ENCODE results near the gene MAB21L1. TPM values are rescaled to one million over a fixed set of nuclear protein-coding genes. Genes with fewer than 3 reads are reported as not detected.

MAB21L1 gene
- total and polyA plus RNA-seq, 2 experiments from 2014 or later = 0.78 TPM; not detected in 1

- no peak for TF ChIP-seq ZNF462 (CRISPR knock-in tag; IDR thresholded peaks at IDR 0.05)
- TF ChIP-seq EZH2 (IDR thresholded peaks at IDR 0.05; ENCODE audit: low read depth, unreplicated experiment) = no peak
- TF ChIP-seq JUNB (IDR thresholded peaks at IDR 0.05; ENCODE audit: unreplicated experiment) = no peak
- TF ChIP-seq CREB1 (CRISPR knock-in tag; IDR thresholded peaks at IDR 0.05; ENCODE audit: low read depth) = no peak
- no peak for TF ChIP-seq REST (IDR thresholded peaks at IDR 0.05; ENCODE audit: unreplicated experiment)
Observed at GRCh38 chr13:35468195-35468594, 8.3 kb downstream of the MAB21L1 start (continued).

GRCh38 chr13:35465371-35465770, 11.1 kb downstream of the MAB21L1 start:
- H3K9me3 Mint-ChIP-seq = no peaks in the 10 kb centered on the region
- H3K27me3 ChIP-seq (ENCODE audit: insufficient read depth) = peaks cover 24% of the 10 kb centered on the region
- DNase-seq (ENCODE audit: low spot score) = no peak
- H4K20me1 ChIP-seq (replicated peaks; ENCODE audit: insufficient read depth) = no peaks in the 10 kb centered on the region
- H2AFZ ChIP-seq = no peak overlapping the region
- no peaks in the 10 kb centered on the region for H3K36me3 ChIP-seq (ENCODE audit: insufficient read depth)
- H3K9me2 ChIP-seq (ENCODE audit: insufficient read depth) = no peaks in the 10 kb centered on the region
- H3K79me2 ChIP-seq (replicated peaks; ENCODE audit: insufficient read depth) = no peaks in the 10 kb centered on the region
- H3K27ac Mint-ChIP-seq = no peak overlapping the region
- no peak overlapping the region for H3K4me3 ChIP-seq
- no peaks in the 10 kb centered on the region for H3F3A ChIP-seq (replicated peaks; ENCODE audit: low read depth)
- no peak overlapping the region for H3K4me2 ChIP-seq
- H3K4me1 ChIP-seq (ENCODE audit: insufficient read depth) = no peaks in the 10 kb centered on the region; the same call in 1 of the 2 replicates
- no peak for ATAC-seq
- H3K27ac ChIP-seq (ENCODE audit: low read depth) = no peak overlapping the region
- H3K27me3 Mint-ChIP-seq (ENCODE audit: insufficient read depth, low read depth, poor library complexity) = peaks cover 8% of the 10 kb centered on the region
- no peak overlapping the region for H3K4me3 Mint-ChIP-seq
- H3K4me1 Mint-ChIP-seq = peaks cover 6% of the 10 kb centered on the region; the same call in 2 of the 3 replicates
- no peaks in the 10 kb centered on the region for H3K36me3 Mint-ChIP-seq (ENCODE audit: low read depth)
- TF ChIP-seq EZH2phosphoT487 (IDR thresholded peaks at IDR 0.05; ENCODE audit: unreplicated experiment) (no peak), ZNF331 (CRISPR knock-in tag; IDR thresholded peaks at IDR 0.05; ENCODE audit: low read depth) (no peak)

Measured in GM23338 (cell line).